ENCODE measurements around the gene SPACA4. TPM values are rescaled to one million over a fixed set of nuclear protein-coding genes. Genes with fewer than 3 reads are reported as not detected.

The SPACA4 gene
- total and polyA plus RNA-seq, 9 of the 15 experiments (the other 6 are each of a cell fraction or from before 2014, with no cell fraction given): not detected

DNA sequence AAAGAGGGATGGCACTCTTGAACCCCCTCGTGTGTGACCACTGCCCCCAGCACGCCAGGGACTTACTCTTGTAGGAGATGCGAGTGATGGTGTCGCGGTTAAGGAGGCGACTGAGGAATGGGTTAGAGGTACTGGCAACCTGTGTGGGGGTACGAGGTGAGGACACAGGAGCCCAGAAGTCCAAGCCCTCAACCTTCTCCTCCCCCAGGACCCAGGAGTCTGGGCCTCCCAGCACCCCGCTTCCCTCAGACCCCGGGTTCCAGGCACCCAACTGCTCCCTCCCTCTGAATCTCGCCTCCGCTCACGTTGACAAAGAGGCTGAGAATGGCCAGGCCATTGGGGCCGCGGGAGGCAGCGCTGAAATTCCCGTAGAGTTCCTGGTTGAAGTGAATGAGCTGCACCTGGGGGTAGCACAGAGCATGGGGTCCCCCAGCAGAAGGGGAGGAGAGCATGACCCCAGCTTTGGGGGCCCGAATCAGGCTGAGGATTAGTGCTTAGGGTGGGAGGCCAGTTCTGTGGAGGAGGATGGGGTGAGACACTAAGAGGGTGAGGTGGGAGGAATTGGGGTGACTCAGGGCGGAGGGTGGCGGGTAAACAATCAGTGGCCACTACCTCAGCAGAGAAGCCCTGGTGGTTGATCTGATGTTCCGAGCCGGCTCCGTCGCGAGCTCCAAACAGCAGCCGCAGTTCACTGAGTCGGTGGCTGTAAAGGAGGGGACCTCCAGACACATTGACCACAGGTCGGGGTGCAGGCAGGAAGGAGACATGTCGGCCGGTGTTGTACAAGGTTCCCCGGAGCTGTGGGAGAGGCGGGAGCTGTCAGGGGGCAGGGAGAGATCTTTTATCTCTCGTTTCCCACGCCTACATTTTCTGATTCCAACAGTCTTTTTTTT is 33.2 kb downstream of the SPACA4 start (continued):
- TF ChIP-seq ZNF589 (CRISPR knock-in tag; IDR thresholded peaks at IDR 0.05; ENCODE audit: low read depth) (peak; percentile 36; the same call in 1 of the 2 replicates), HDGF (IDR thresholded peaks at IDR 0.05) (no peak), RBFOX2 (IDR thresholded peaks at IDR 0.05; ENCODE audit: low read depth, low read length) (peak; percentile 69), NCOA2 (IDR thresholded peaks at IDR 0.05; ENCODE audit: partially characterized antibody in 2 of 2) (no peak), MAZ (CRISPR knock-in tag; conservative IDR thresholded peaks at IDR 0.05 in 1 of 2, IDR thresholded peaks at IDR 0.05 in 1 of 2) (peak in 1 of 2 experiments; percentile 32; a peak in 2 of 4 replicates), ATF7 (IDR thresholded peaks at IDR 0.05) (0 out of 2 replicates have a peak, but pooled peaks have one; percentile 26), TAF1 (IDR thresholded peaks at IDR 0.05; ENCODE audit: control insufficient read depth, extremely low read depth, insufficient read depth, low read length, severe bottlenecking) (peak; percentile 54), JUND (IDR thresholded peaks at IDR 0.05; ENCODE audit: borderline replicate concordance, low read depth, low read length) (no peak), JUND (tag; IDR thresholded peaks at IDR 0.05; ENCODE audit: borderline replicate concordance, low read depth, low read length) (peak; percentile 10; the same call in 1 of the 3 replicates), ZBED1 (IDR thresholded peaks at IDR 0.05) (0 out of 2 replicates have a peak, but pooled peaks have one; percentile 41)
- TF ChIP-seq, protein P1, sequence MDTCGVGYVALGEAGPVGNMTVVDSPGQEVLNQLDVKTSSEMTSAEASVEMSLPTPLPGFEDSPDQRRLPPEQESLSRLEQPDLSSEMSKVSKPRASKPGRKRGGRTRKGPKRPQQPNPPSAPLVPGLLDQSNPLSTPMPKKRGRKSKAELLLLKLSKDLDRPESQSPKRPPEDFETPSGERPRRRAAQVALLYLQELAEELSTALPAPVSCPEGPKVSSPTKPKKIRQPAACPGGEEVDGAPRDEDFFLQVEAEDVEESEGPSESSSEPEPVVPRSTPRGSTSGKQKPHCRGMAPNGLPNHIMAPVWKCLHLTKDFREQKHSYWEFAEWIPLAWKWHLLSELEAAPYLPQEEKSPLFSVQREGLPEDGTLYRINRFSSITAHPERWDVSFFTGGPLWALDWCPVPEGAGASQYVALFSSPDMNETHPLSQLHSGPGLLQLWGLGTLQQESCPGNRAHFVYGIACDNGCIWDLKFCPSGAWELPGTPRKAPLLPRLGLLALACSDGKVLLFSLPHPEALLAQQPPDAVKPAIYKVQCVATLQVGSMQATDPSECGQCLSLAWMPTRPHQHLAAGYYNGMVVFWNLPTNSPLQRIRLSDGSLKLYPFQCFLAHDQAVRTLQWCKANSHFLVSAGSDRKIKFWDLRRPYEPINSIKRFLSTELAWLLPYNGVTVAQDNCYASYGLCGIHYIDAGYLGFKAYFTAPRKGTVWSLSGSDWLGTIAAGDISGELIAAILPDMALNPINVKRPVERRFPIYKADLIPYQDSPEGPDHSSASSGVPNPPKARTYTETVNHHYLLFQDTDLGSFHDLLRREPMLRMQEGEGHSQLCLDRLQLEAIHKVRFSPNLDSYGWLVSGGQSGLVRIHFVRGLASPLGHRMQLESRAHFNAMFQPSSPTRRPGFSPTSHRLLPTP (IDR thresholded peaks at IDR 0.05; ENCODE audit: borderline replicate concordance, extremely low read depth, insufficient read length): no peak
- TF ChIP-seq, protein P2, sequence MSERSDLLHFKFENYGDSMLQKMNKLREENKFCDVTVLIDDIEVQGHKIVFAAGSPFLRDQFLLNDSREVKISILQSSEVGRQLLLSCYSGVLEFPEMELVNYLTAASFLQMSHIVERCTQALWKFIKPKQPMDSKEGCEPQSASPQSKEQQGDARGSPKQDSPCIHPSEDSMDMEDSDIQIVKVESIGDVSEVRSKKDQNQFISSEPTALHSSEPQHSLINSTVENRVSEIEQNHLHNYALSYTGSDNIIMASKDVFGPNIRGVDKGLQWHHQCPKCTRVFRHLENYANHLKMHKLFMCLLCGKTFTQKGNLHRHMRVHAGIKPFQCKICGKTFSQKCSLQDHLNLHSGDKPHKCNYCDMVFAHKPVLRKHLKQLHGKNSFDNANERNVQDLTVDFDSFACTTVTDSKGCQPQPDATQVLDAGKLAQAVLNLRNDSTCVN (CRISPR knock-in tag; IDR thresholded peaks at IDR 0.05): no peak
- TF ChIP-seq, protein P3, sequence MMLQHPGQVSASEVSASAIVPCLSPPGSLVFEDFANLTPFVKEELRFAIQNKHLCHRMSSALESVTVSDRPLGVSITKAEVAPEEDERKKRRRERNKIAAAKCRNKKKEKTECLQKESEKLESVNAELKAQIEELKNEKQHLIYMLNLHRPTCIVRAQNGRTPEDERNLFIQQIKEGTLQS (IDR thresholded peaks at IDR 0.05): peak; percentile 62
- TF ChIP-seq, protein P3 (CRISPR knock-in tag; conservative IDR thresholded peaks at IDR 0.05): 0 out of 2 replicates have a peak, but pooled peaks have one; percentile 55
- TF ChIP-seq, protein P4, sequence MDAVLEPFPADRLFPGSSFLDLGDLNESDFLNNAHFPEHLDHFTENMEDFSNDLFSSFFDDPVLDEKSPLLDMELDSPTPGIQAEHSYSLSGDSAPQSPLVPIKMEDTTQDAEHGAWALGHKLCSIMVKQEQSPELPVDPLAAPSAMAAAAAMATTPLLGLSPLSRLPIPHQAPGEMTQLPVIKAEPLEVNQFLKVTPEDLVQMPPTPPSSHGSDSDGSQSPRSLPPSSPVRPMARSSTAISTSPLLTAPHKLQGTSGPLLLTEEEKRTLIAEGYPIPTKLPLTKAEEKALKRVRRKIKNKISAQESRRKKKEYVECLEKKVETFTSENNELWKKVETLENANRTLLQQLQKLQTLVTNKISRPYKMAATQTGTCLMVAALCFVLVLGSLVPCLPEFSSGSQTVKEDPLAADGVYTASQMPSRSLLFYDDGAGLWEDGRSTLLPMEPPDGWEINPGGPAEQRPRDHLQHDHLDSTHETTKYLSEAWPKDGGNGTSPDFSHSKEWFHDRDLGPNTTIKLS (IDR thresholded peaks at IDR 0.05; ENCODE audit: borderline replicate concordance, low read depth): 0 out of 2 replicates have a peak, but pooled peaks have one; percentile 25
- TF ChIP-seq, protein P5, sequence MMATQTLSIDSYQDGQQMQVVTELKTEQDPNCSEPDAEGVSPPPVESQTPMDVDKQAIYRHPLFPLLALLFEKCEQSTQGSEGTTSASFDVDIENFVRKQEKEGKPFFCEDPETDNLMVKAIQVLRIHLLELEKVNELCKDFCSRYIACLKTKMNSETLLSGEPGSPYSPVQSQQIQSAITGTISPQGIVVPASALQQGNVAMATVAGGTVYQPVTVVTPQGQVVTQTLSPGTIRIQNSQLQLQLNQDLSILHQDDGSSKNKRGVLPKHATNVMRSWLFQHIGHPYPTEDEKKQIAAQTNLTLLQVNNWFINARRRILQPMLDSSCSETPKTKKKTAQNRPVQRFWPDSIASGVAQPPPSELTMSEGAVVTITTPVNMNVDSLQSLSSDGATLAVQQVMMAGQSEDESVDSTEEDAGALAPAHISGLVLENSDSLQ (IDR thresholded peaks at IDR 0.05): peak; percentile 65
